GM12874 (cell line): ENCODE results near the gene GUCA1A.

Source experiments
- CTCF ChIP-seq: IDR thresholded peaks from 2 replicates; pipeline ENCODE4 v1.5.1; 2011; ENCODE audit warnings: low read depth, mild to moderate bottlenecking, control low read depth, low read length, moderate library complexity; ENCODE audit not compliant: insufficient read depth

Gene GUCA1A

DNA sequence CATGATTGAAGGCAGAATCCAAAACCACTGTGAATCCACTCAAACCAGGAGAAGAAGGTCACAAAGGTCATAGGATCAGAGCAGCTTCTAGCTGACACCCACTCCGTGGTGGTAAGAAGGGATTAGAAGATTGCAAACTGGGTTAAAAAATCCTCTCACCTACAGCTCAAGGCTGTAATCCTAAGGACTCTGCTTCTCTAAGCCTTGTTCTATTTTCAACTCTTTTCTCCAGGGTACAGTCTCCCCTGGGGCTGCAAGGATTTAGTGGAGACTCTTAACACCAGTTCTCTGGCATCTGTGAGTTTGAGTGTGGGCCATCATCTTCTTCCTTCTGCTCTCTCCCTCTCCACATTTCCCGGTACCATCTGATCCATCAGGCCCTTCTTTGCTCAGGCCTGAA is at the start of gene GUCA1A:
GUCA1A (plus strand) TSS at position 264 of the 400 bp plus-strand sequence. CDS start 250 bp downstream, outside the sequence.
- TF ChIP-seq CTCF: no peak

DNA sequence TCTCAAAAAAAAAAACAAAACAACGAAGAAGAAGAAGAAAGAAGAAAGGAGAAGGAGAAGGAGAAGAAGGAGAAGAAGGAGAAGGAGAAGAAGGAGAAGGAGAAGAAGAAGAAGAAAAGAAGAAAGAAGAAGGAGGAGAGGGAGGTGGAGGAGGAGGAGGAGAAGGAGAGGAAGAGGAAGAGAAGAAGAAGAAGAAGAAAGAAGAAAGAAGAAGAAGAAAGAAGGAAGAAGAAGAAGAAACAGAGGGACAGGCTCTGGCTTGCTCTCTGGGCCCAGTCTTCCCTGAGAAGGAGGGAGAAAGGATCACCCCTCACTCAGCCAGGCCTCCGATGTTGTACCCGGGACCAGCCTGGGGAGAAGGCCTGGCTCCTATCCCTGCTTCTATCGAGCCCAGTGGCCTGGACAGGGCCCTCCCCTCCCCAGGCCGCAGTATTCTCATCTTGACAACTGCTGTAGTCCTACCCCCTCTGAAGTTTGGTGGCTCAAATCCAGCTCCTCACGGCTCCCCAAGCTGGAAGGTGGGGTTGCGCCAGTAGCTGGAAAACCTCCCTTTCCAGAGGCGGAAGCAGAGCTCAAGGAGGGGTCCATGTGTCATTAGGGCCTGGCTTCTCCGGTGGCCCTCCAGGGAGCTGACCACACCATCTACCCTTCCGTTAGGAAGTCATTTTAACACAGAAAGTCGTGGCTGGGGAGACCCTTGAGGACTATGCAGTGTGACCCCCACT is 49.6 kb upstream of the GUCA1A start:
- no peak for TF ChIP-seq CTCF

- no peak for TF ChIP-seq CTCF
Observed at GRCh38 chr6:42124223-42124836, 48.8 kb upstream of the GUCA1A start.

DNA sequence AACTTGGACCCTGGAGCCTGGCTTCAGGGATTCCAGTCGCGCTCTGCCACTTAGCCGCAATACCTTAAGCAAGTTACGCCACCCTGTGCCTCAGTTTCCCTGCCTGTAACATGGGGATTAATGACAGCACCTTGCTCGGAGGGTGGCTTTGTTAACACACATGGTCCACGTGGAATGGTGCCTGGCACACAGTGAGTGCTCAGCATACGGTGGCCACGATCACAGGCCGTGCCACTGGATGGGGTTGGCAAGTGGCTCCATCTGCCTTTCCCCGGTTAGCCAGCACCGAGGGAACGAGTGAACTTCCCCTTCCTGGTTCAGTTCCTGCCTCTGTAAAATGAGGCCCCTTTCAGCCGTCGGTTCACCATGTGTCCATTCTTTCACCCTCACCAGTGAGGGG is 47.9 kb upstream of the GUCA1A start:
- no peak for TF ChIP-seq CTCF

GRCh38 chr6:42125663-42126062 is 47.5 kb upstream of the GUCA1A start:
- TF ChIP-seq CTCF: no peak

GRCh38 chr6:42128460-42129359 is 44.5 kb upstream of the GUCA1A start:
- TF ChIP-seq CTCF: no peak

- TF ChIP-seq CTCF: no peak
Observed at GRCh38 chr6:42129360-42129676, 43.8 kb upstream of the GUCA1A start.
